ENCODE results near the gene KIF6.

Gene KIF6

GRCh38 chr6:39421383-39422225 is 303.6 kb downstream of the KIF6 start:
- DNase-seq (ENCODE audit: extremely low spot score), result no peak
- POLR2A ChIA-PET, result no interaction called here
- no peak for TF ChIP-seq FOXA1 (IDR thresholded peaks at IDR 0.05)
- no peak for TF ChIP-seq HDGF (IDR thresholded peaks at IDR 0.05; ENCODE audit: borderline replicate concordance)
- no peak for TF ChIP-seq PKNOX1 (IDR thresholded peaks at IDR 0.05)
- no peak for TF ChIP-seq ELF4 (IDR thresholded peaks at IDR 0.05)
- no peak for TF ChIP-seq CTBP1 (IDR thresholded peaks at IDR 0.05; ENCODE audit: borderline replicate concordance)
- TF ChIP-seq NFRKB (IDR thresholded peaks at IDR 0.05), result no peak
- TF ChIP-seq ARNT (IDR thresholded peaks at IDR 0.05), result no peak
- TF ChIP-seq LEF1 (IDR thresholded peaks at IDR 0.05; ENCODE audit: borderline replicate concordance), result no peak
- TF ChIP-seq TARDBP (IDR thresholded peaks at IDR 0.05), result no peak
- no peak for TF ChIP-seq SUZ12 (IDR thresholded peaks at IDR 0.05)
- TF ChIP-seq BHLHE40 (IDR thresholded peaks at IDR 0.05; ENCODE audit: borderline replicate concordance), result no peak
- no peak for TF ChIP-seq L3MBTL2 (conservative IDR thresholded peaks at IDR 0.05)
- no peak for TF ChIP-seq SP1 (IDR thresholded peaks at IDR 0.05)
- no peak for TF ChIP-seq FOXK2 (IDR thresholded peaks at IDR 0.05)
- CTCF ChIA-PET, result no interaction called here

GRCh38 chr6:39420300-39421265 is 304.6 kb downstream of the KIF6 start:
- no peak for DNase-seq (ENCODE audit: extremely low spot score)
- CTCF ChIA-PET, result no interaction called here
- TF ChIP-seq L3MBTL2 (conservative IDR thresholded peaks at IDR 0.05), result no peak
- no peak for TF ChIP-seq FOXM1 (IDR thresholded peaks at IDR 0.05; ENCODE audit: borderline replicate concordance)
- no peak for TF ChIP-seq HDGF (IDR thresholded peaks at IDR 0.05; ENCODE audit: borderline replicate concordance)
- TF ChIP-seq NFRKB (IDR thresholded peaks at IDR 0.05), result no peak
- no peak for TF ChIP-seq LEF1 (IDR thresholded peaks at IDR 0.05; ENCODE audit: borderline replicate concordance)
- TF ChIP-seq TARDBP (IDR thresholded peaks at IDR 0.05), result no peak
- no peak for TF ChIP-seq CTBP1 (IDR thresholded peaks at IDR 0.05; ENCODE audit: borderline replicate concordance)
- POLR2A ChIA-PET, result no interaction called here

- ChIA-PET CTCF (no interaction called here), POLR2A (no interaction called here)
Observed at GRCh38 chr6:39419607-39420006, 305.6 kb downstream of the KIF6 start.

GRCh38 chr6:39417440-39417839 is 307.8 kb downstream of the KIF6 start:
- TF ChIP-seq HDGF (IDR thresholded peaks at IDR 0.05; ENCODE audit: borderline replicate concordance) (no peak), LEF1 (IDR thresholded peaks at IDR 0.05; ENCODE audit: borderline replicate concordance) (no peak)
- ChIA-PET CTCF (no interaction called here), POLR2A (no interaction called here)
- DNase-seq (ENCODE audit: extremely low spot score), result no peak

More at GRCh38 chr6:39419607-39420006, 305.6 kb downstream of the KIF6 start:
- no peak for DNase-seq (ENCODE audit: extremely low spot score)
- no peak for TF ChIP-seq L3MBTL2 (conservative IDR thresholded peaks at IDR 0.05)
- TF ChIP-seq FOXK2 (IDR thresholded peaks at IDR 0.05), result no peak
- no peak for TF ChIP-seq SUZ12 (IDR thresholded peaks at IDR 0.05)
- no peak for TF ChIP-seq TARDBP (IDR thresholded peaks at IDR 0.05)
- TF ChIP-seq FOXM1 (IDR thresholded peaks at IDR 0.05; ENCODE audit: borderline replicate concordance), result no peak
- no peak for TF ChIP-seq PKNOX1 (IDR thresholded peaks at IDR 0.05)
- TF ChIP-seq NFRKB (IDR thresholded peaks at IDR 0.05), result no peak
- no peak for TF ChIP-seq BHLHE40 (IDR thresholded peaks at IDR 0.05; ENCODE audit: borderline replicate concordance)
- no peak for TF ChIP-seq FOXA1 (IDR thresholded peaks at IDR 0.05)
- TF ChIP-seq ARNT (IDR thresholded peaks at IDR 0.05), result no peak
- no peak for TF ChIP-seq HDGF (IDR thresholded peaks at IDR 0.05; ENCODE audit: borderline replicate concordance)
- TF ChIP-seq CTBP1 (IDR thresholded peaks at IDR 0.05; ENCODE audit: borderline replicate concordance), result no peak

GRCh38 chr6:39416728-39417127 is 308.5 kb downstream of the KIF6 start:
- DNase-seq (ENCODE audit: extremely low spot score), result no peak
- CTCF ChIA-PET, result no interaction called here
- POLR2A ChIA-PET, result no interaction called here
- TF ChIP-seq SUZ12 (IDR thresholded peaks at IDR 0.05) (no peak), ELF4 (IDR thresholded peaks at IDR 0.05) (no peak), HDGF (IDR thresholded peaks at IDR 0.05; ENCODE audit: borderline replicate concordance) (no peak), CTBP1 (IDR thresholded peaks at IDR 0.05; ENCODE audit: borderline replicate concordance) (no peak), ARNT (IDR thresholded peaks at IDR 0.05) (no peak), PKNOX1 (IDR thresholded peaks at IDR 0.05) (no peak), SP1 (IDR thresholded peaks at IDR 0.05) (no peak), LEF1 (IDR thresholded peaks at IDR 0.05; ENCODE audit: borderline replicate concordance) (no peak), FOXK2 (IDR thresholded peaks at IDR 0.05) (no peak), NFRKB (IDR thresholded peaks at IDR 0.05) (no peak), ZNF384 (IDR thresholded peaks at IDR 0.05) (no peak), BHLHE40 (IDR thresholded peaks at IDR 0.05; ENCODE audit: borderline replicate concordance) (no peak)

GRCh38 chr6:39416026-39416425 is 309.2 kb downstream of the KIF6 start:
- ChIA-PET POLR2A (no interaction called here), CTCF (no interaction called here)
- no peak for TF ChIP-seq HDGF (IDR thresholded peaks at IDR 0.05; ENCODE audit: borderline replicate concordance)
- TF ChIP-seq FOXA1 (IDR thresholded peaks at IDR 0.05), result no peak
- TF ChIP-seq ARNT (IDR thresholded peaks at IDR 0.05), result no peak
- no peak for TF ChIP-seq ZNF384 (IDR thresholded peaks at IDR 0.05)
- no peak for TF ChIP-seq LEF1 (IDR thresholded peaks at IDR 0.05; ENCODE audit: borderline replicate concordance)
- TF ChIP-seq TARDBP (IDR thresholded peaks at IDR 0.05), result no peak
- DNase-seq (ENCODE audit: extremely low spot score), result no peak
